Subcutaneous adipose tissue (tissue), 4 donors: ENCODE measurements around the gene AP3S2. TPM values are rescaled to one million over a fixed set of nuclear protein-coding genes. Genes with fewer than 3 reads are reported as not detected.

ENCODE experiments used
- CTCF ChIP-seq: fragments of 450-650 bp; IDR thresholded peaks from one replicate; pipeline ENCODE4 v1.5.1; 2016; ENCODE audit warnings: low read depth, mild to moderate bottlenecking, control low read depth, antibody characterized with exemption, moderate library complexity
- small RNA-seq: library from RNA; depleted of rRNA; stranded (forward); fragments of <200 nt; gene quantifications from one replicate; pipeline ENCODE3, GENCODE V24; 2016
- total RNA-seq, 4 donors: library from RNA; depleted of rRNA; stranded (reverse); fragments of >200 nt; gene quantifications; one replicate each; pipeline ENCODE4 v1.1.0, GENCODE V29; 2016

AP3S2 gene
- total RNA-seq, 4 donors from 2014 or later, result 54.4 to 86.9 (median 66.9) TPM

DNA sequence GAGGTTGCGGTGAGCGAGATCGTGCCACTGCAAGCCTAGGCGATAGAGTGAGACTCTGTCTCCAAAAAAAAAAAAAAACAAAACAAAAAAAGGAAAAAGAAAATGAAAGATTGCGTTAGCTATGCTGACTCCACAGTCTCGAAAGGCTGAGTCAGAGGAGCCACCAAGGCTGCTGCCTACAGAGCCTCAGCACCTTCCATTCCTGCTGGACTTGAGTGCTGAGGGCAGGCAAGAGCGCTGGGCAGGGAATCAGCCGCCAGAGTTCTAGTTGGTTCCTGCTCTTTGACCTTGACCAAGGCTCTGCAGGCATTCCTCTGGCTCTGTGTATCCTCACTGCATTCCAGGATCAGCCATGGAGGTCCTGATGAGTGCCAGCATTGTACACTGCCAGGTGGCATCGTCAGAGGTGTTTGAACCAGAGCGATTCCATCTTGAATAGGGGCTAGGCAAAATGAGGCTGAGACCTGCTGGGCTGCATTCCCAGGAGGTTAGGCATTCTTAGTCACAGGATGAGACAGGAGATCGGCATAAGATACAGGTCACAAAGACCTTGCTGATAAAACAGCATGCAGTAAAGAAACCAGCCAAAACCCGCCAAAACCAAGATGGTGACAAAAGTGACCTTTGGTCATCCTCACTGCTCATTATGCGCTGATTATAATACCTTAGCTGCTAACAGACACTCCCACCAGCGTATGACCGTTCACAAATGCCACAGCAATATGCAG lies 111.7 kb downstream of the AP3S2 start:
- TF ChIP-seq CTCF, result no peak

DNA sequence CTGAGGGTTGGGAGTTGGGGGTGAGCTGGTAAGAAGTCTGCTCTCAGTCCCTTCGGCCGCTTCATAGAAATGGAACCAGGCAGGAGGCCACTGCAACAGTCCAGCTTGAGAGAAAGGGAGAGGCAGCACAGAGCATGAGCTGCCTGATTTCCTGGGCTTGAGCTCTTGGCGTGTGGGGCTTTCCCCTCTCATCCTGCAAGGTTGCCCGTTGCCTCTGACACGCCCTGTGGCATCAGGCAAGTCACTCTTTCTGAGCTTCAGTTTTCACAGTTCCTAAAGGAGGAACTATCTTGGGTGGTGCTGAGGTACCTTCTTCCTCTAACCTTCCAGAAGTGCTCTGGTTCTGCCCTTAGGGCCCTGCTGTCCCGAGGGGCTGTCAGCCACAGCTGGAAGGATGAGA lies 112.7 kb downstream of the AP3S2 start:
- TF ChIP-seq CTCF, result no peak

DNA sequence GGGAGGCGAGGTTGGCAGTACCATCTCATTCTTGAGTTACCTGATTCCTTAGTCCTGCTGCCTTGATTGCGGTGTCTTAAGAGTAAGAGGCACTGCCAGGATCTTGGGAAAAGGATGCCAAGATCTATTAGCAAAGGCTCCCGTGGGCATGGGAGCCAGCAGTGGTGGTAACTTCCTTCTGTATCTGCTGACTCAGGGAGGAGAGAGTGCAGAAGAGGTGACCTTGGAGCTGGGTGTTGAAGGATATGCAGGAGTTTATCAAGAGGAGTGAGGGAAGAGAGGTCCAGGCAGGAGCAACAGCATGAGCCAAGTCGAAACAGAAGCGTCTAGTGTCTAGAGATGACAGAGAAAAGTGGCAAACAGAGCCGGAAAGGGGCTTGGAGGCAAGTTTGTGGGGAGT lies 113.2 kb downstream of the AP3S2 start:
- no peak for TF ChIP-seq CTCF

Small RNAs within 50 kb of the gene (small RNA-seq; reads per million reads assigned to genes)
- gene MIR5009 (not detected), gene MIR5094 (not detected), gene RNU6-1111P (not detected), gene RNU7-111P (not detected)

Other genes with a start within 250 kb of the AP3S2 start
- 1 to 10 TPM; 9.0 to 10.0 (median 9.3) TPM for gene KIF7, start 238.5 kb downstream of the AP3S2 start, total RNA-seq
- 1,000 to 10,000 TPM in 3 of 4 donors, 100 to 1,000 TPM in 1; 722 to 3,387 (median 1,779) TPM for gene PLIN1, start 214.6 kb downstream of the AP3S2 start, total RNA-seq
- 10 to 100 TPM; 41.4 to 80.3 (median 51.5) TPM for gene PEX11A, start 203.2 kb downstream of the AP3S2 start, total RNA-seq
- 1 to 10 TPM in 1 of 4 donors, under 1 TPM in 2, not detected in 1; 0.57 to 1.8 (median 0.85) TPM for gene WDR93, start 203.2 kb downstream of the AP3S2 start, total RNA-seq
- gene MESP1, start 142.7 kb downstream of the AP3S2 start, total RNA-seq, result 10 to 100 TPM in 3 of 4 donors, 1 to 10 TPM in 1; 6.0 to 39.7 (median 10.6) TPM
- under 1 TPM in 2 of 4 donors, not detected in 2; 0.34 to 0.57 TPM for gene MESP2, start 117.7 kb downstream of the AP3S2 start, total RNA-seq
- gene ANPEP, start 79.1 kb downstream of the AP3S2 start, total RNA-seq, result 100 to 1,000 TPM in 2 of 4 donors, 10 to 100 TPM in 2; 70.4 to 140 (median 105) TPM
- 10 to 100 TPM; 11.3 to 39.7 (median 20.1) TPM for gene ARPIN, start 19.0 kb upstream of the AP3S2 start, total RNA-seq
- gene ZNF710, start 107.3 kb upstream of the AP3S2 start, total RNA-seq, result 1 to 10 TPM; 5.4 to 8.3 (median 6.1) TPM
- gene IDH2, start 208.5 kb upstream of the AP3S2 start, total RNA-seq, result 10 to 100 TPM; 17.6 to 69.9 (median 26.8) TPM